ENCODE results near the gene CTNNBL1. TPM values are rescaled to one million over a fixed set of nuclear protein-coding genes. Genes with fewer than 3 reads are reported as not detected.
"Not testable (repeated sequence)": the region's sequence is repeated elsewhere in the genome, so short reads cannot be mapped to it uniquely, and the experiment has no call there.

CTNNBL1 gene
- total RNA-seq, 1 donor from 2014 or later = 58.0 TPM

DNA sequence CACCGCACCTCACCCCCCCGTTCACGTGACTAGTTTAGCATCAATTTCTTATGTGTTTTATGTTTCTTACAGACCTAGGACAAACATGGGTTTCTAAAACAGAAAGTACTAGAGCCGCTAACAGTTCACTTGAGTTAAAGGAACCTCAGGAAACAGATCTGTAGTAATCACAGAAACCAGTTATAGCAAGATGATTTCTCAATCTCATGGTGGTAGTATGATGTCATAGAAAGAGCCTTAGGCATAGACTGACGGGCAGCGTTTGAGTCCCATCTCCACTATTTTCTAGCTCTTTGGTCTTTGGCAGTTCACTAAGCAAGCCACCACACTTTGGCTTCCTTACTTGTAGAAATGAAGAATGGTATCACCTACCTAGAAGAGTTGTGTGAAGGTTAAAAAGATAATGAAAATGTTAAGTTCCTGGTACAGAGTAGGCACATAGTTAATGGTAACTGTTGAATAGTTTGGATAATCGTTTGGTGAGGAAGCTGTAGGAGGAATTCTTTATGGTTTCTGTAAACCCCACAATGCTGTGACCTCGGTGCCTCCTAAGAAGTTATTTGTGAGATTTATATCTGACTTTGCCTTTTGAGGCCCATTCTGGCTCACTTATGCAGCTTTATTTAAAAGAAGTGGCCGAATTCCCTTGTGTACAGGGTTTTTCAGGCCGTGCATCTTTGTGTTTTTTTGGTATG lies 21.3 kb downstream of the CTNNBL1 start:
- TF ChIP-seq CTCF (IDR thresholded peaks at IDR 0.05; ENCODE audit: partially characterized antibody, unreplicated experiment) = no peak
- DNase-seq = no peak
- Mint-ChIP-seq H3K36me3 (ENCODE audit: unreplicated experiment) (no peaks in the 10 kb centered on the region), H3K27me3 (ENCODE audit: unreplicated experiment) (no peaks in the 10 kb centered on the region), H3K27ac (ENCODE audit: unreplicated experiment) (no peak overlapping the region), H3K4me3 (ENCODE audit: unreplicated experiment) (no peak overlapping the region), H3K4me1 (ENCODE audit: low read depth, unreplicated experiment) (peaks cover 18% of the 10 kb centered on the region), H3K9me3 (ENCODE audit: unreplicated experiment) (peaks cover 4% of the 10 kb centered on the region)

- Mint-ChIP-seq H3K27ac (ENCODE audit: unreplicated experiment) (peak overlapping the region; percentile 53), H3K27me3 (ENCODE audit: unreplicated experiment) (no peaks in the 10 kb centered on the region), H3K9me3 (ENCODE audit: unreplicated experiment) (peaks cover 5% of the 10 kb centered on the region), H3K36me3 (ENCODE audit: unreplicated experiment) (no peaks in the 10 kb centered on the region), H3K4me1 (ENCODE audit: low read depth, unreplicated experiment) (peaks cover 24% of the 10 kb centered on the region), H3K4me3 (ENCODE audit: unreplicated experiment) (peak overlapping the region; percentile 37)
- TF ChIP-seq CTCF (IDR thresholded peaks at IDR 0.05; ENCODE audit: partially characterized antibody, unreplicated experiment) = no peak
- no peak for DNase-seq
Measured at GRCh38 chr20:37721751-37722150, 27.9 kb downstream of the CTNNBL1 start.

DNA sequence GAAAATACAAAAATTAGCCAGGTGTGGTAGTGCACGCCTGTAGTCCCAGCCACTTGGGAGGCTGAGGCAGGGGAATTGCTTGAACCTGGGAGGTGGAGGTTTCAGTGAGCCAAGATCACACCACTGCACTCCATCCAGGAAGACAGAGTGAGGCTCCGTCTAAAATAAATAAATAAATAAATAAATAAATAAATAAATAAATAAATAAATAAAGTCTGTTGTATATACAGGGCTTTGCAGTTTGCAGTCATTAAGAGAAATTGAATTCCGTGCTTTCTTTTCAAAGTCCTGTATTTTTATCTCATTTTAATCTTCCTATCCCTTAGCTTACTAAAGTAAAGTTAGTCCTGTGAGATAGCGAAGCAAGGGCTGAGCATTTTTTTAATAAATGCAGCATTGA lies 28.5 kb downstream of the CTNNBL1 start:
- not testable (repeated sequence) for DNase-seq; H3K9me3 Mint-ChIP-seq (ENCODE audit: unreplicated experiment); H3K27me3 Mint-ChIP-seq (ENCODE audit: unreplicated experiment); H3K36me3 Mint-ChIP-seq (ENCODE audit: unreplicated experiment); H3K4me3 Mint-ChIP-seq (ENCODE audit: unreplicated experiment); H3K27ac Mint-ChIP-seq (ENCODE audit: unreplicated experiment)
- H3K4me1 Mint-ChIP-seq (ENCODE audit: low read depth, unreplicated experiment) = peaks cover 26% of the 10 kb centered on the region

- Mint-ChIP-seq H3K4me1 (ENCODE audit: low read depth, unreplicated experiment) (peaks cover 36% of the 10 kb centered on the region), H3K9me3 (ENCODE audit: unreplicated experiment) (peaks cover 3% of the 10 kb centered on the region), H3K4me3 (ENCODE audit: unreplicated experiment) (no peak overlapping the region), H3K27ac (ENCODE audit: unreplicated experiment) (no peak overlapping the region), H3K36me3 (ENCODE audit: unreplicated experiment) (no peaks in the 10 kb centered on the region), H3K27me3 (ENCODE audit: unreplicated experiment) (no peaks in the 10 kb centered on the region)
- DNase-seq = no peak
- TF ChIP-seq CTCF (IDR thresholded peaks at IDR 0.05; ENCODE audit: partially characterized antibody, unreplicated experiment) = no peak
Measured at GRCh38 chr20:37723668-37724067, 29.8 kb downstream of the CTNNBL1 start.

- Mint-ChIP-seq H3K9me3 (ENCODE audit: unreplicated experiment) (peaks cover 3% of the 10 kb centered on the region), H3K27me3 (ENCODE audit: unreplicated experiment) (no peaks in the 10 kb centered on the region), H3K36me3 (ENCODE audit: unreplicated experiment) (no peaks in the 10 kb centered on the region), H3K4me3 (ENCODE audit: unreplicated experiment) (no peak overlapping the region), H3K4me1 (ENCODE audit: low read depth, unreplicated experiment) (peaks cover 44% of the 10 kb centered on the region), H3K27ac (ENCODE audit: unreplicated experiment) (no peak overlapping the region)
- no peak for DNase-seq
- no peak for TF ChIP-seq CTCF (IDR thresholded peaks at IDR 0.05; ENCODE audit: partially characterized antibody, unreplicated experiment)
Measured at GRCh38 chr20:37725165-37725564, 31.3 kb downstream of the CTNNBL1 start.

All from glutamatergic neuron (in vitro differentiated cells).